Activated CD4-positive, alpha-beta T cell treated with anti-CD3 and anti-CD28 coated beads, Interleukin-2, amount 50 U/mL, for 48 hours (primary cell): Measurements from ENCODE around the gene ME3.

Source experiments
- DNase-seq, 2 experiments: peaks; one replicate each; pipeline ENCODE4 v3.0.0-alpha.2; 2020

Gene ME3

DNA sequence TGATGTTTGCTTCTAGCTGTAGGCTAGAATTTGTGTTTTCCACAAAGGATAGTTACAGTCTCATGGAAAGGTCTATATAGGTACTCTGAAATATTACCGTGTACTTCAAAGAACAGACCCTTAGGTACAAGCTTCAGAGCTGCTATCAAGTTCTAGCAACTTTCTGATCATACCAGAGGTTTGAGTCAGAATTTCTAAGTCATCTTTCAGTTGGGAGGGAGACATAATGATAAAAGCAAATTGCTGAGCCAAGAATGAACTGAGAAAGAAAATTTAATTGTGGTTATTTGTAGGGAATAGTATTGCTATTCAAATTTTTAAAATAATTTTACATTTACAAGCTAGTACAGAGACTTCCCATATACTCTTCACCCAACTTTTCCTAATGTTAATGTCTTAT is 19.9 kb upstream of the ME3 start:
- no peak for DNase-seq

DNA sequence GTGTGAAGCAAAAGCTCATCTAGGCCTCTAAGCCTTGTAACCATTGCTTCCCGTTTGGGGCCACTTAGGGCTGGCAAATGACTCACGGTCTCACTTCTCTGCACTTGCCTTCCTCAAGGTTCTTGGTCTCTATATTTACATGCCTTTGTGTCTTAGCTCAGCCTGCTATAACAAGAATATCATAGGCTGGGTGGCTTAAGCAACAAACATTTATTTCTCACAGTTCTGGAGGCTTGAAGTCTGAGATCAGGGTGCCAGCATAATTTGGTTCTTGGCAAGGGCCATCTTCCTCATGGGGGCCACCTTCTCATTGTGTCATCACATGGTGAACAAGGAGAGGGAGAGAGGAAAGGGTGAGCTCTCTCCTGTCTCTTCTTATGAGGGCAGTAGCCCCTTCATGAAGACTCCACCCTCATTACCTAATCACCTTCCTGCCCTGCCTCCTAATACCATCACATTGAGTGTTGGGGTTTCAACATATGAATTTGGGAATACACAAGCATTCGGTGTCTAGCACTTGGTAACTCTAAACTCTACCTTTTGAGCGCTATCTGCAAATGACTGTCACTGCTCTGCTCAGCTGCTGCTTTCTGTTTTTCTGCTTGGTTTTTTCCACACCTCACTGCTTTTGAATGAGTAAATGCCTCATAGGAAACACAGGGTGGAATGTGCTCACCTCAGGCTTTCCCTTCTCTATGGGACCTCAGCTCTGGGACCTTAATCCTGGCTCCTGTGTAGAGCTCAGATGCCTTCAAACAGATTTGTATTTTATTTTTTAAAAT is 16.2 kb upstream of the ME3 start:
- peak; percentile 8 to 33 for DNase-seq

- DNase-seq = no peak
Measured at GRCh38 chr11:86687185-86687778, 14.9 kb upstream of the ME3 start.

GRCh38 chr11:86686531-86686930 is 14.1 kb upstream of the ME3 start:
- DNase-seq = no peak

DNA sequence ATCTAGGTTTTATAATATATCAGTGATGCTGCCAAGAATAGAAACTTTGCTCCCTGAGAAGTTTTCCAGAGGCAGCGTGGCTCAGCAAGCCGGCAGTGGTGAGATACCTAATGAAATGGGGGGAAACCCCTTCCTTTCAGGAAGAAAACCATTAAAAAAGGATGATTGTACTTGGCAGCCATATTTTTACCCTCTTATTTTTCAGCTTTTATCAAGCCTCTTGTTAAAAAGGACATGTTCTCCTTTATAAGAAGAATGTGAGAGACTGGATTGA is 9.0 kb upstream of the ME3 start:
- DNase-seq = no peak

- DNase-seq = no peak
Measured at GRCh38 chr11:86680716-86681482, 8.5 kb upstream of the ME3 start.

DNA sequence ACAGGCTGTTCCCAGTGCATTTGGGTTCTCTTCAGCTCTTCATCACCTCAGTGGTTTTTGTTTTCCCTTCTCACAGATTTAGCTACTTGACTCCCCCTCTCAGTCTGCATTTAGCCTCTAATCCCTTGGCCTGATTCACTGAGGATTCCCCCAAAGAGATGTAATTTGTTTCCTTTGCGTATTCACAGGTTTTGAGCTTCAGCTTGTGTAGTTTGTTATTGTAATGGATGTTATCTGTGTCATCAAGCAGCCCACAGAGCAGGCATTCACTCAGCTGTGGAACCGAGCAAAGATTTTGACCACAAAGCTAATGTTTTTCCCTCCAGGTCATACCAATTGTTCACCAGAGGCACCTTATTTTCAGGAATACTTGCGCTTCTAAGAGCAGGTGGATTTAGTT is 6.4 kb upstream of the ME3 start:
- no peak for DNase-seq

GRCh38 chr11:86678296-86678695 is 5.9 kb upstream of the ME3 start:
- no peak for DNase-seq

DNA sequence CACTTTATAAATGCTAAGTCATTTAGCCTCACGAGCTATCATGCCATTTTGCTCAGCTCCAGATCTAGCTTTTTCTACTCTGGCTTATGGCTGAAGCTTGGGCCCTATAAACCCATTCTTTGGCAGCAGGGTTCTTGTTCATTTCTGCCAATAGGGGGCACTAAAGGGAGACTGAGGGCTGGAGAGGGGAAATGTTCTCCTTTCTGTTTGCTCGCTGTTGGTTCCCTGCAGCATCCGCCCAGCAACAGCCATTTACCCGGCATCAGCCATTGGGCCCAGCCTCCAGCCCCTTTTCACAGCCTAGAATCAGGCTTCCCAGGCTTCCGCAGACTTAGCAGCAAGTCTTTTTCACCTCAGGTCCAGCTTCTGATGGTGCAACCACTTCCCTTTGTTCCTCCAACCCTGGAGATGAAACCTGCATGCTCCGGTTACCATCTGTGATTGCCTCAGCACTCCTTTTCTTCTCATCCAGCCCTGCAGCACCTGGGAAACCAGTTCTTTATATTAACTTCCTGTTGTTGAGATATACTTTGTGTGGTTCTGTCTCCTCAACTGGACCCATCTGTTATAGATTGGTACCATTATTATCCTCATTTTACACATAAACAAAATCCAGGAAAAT is 4.2 kb upstream of the ME3 start:
- DNase-seq = no peak

- no peak for DNase-seq
Measured at GRCh38 chr11:86676010-86676409, 3.6 kb upstream of the ME3 start.

- DNase-seq = no peak
Measured at GRCh38 chr11:86675017-86675416, 2.6 kb upstream of the ME3 start.

DNA sequence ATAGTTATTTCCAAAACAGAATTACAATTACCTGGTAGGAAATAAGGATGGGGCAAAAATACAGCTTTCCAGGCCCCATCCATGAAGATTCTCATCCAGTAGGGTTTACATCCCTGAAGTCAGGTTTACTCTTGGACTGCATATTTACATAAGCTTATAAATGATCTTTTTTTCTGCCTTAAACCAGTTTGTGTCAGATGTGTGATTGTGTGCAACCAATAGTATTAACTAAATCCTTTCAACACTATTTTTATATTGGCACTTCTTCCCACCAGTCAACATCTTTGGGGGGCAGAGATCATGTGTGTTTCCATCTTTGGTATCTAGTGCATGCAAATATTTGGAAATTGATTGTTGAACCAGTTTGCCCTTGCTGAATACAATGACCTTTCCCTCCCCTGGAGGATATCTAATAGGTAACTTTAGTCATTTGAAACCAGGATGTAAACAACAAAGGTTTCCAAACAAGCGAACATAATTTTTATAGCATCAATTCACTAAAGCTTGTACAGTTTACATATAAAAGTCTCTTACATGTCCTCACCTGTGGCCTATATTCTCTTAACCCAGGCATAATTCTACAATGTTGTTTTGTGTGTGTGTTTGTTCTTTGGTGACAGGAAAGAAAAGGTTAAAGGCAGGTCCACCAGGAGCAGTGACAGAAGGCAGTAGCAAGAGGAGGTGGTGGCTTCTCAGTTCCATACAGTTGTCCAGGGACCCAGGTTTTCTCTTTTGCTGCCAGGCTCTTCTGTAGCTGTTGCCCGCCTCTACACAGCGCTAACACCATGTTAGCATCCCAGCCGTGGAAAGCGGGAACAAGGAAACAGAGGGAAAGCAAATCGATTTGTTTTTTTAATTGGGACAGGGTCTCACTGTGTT is 1.7 kb upstream of the ME3 start:
- no peak for DNase-seq

- no peak for DNase-seq
Measured at GRCh38 chr11:86673055-86673843, 833 bp upstream of the ME3 start.

GRCh38 chr11:86671531-86672006 is 847 bp downstream of the ME3 start:
- DNase-seq = peak; percentile 25 to 34

GRCh38 chr11:86670911-86671310 is 1.5 kb downstream of the ME3 start:
- DNase-seq = no peak

GRCh38 chr11:86670181-86670580 is 2.2 kb downstream of the ME3 start:
- DNase-seq = no peak

- DNase-seq = no peak
Measured at GRCh38 chr11:86669424-86669823, 3.0 kb downstream of the ME3 start.

DNA sequence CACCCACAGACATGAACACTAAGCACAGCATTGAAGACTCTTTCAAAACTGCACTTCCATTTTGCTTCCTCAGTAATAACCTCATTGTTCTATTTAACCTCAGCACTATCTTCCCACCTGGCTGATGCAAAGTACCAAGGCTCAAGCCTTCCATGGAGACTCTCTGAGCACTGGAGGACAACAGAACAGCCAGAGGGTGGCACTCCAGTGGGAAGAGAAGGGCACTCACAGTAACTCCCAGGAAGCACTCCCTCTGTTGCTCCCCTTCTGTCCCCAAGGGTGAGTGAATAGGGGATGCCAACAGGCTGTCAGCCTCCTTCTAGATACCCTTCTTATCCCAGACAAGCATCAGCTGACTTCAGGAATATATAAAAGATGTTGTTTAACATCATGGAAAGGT is 3.5 kb downstream of the ME3 start:
- no peak for DNase-seq

- no peak for DNase-seq
Measured at GRCh38 chr11:86666193-86666592, 6.2 kb downstream of the ME3 start.

GRCh38 chr11:86664930-86665329 is 7.5 kb downstream of the ME3 start:
- DNase-seq = no peak

DNA sequence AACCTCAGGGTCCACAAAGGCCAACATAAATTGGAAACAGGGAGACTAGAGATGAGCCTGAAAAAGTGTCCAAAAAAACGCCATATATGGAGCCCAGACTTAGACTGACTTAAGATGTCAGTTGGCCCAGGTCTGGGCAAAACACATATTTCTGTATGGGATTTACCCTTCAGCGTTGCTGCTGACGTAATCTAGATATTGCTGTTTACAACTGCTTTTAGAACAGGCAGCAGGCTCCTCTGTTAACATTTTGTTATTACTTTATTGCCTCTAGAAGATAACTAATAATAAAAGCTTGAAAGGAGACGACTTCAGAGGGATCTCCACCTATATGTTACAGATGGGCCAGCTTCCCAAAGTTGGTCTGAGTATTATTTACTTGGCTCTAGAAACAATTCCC is 8.7 kb downstream of the ME3 start:
- no peak for DNase-seq

DNA sequence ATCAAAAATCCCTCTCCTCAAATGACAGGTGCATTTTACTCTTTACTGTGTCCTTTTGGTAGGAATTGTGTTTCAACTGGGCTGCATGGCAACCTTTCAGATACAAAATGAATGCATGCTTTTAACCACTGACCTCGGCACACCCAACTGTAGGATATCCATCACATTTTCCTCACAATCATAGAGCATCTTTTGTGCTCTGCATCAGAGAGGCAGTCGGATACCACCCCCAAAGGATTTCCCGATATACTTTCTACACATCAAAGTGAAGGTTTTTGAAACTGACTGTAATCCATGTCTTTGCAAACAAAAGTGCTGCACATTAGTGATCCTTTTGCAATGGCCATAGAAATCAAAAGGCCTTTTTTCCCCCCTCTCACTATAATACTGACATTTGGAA is 9.1 kb downstream of the ME3 start:
- DNase-seq = no peak
